Uterus (tissue), 2 donors: Measurements from ENCODE around the gene LOXL1.

Experiments
- POLR2A ChIP-seq, 2 donors: fragments of 450-650 bp; IDR thresholded peaks; one replicate each; pipeline ENCODE4 v1.6.1; 2016; ENCODE audit warnings: antibody characterized with exemption in 2 of 2, mild to moderate bottlenecking in 1 of 2, moderate library complexity in 1 of 2
- TF ChIP-seq, protein P1 (sequence below), 4 experiments: fragments of 200-600 bp in 2 of 4; fragments of 450-650 bp in 2 of 4; sonication (generic) in 2 of 4; IDR thresholded peaks; one replicate each; pipeline ENCODE4 v1.5.1; 2016 to 2019; ENCODE audit warnings: antibody characterized with exemption in 4 of 4, mild to moderate bottlenecking in 2 of 4, moderate library complexity in 1 of 4

DNA sequence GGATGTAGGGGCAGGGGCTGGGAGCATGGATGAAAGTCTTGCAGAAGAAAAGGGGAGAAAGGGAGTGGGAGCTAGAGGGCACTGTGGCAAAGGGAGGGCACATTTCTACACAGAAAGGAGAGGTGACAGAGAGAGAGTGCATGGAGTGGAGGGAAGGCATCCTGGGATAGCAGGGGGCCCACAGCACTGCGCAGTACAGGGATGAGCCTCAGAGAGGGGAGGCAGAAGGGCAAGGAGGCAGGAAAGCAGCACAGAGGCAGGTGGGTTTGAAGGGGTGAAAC lies 60.5 kb downstream of the LOXL1 start:
- TF ChIP-seq, protein P1, sequence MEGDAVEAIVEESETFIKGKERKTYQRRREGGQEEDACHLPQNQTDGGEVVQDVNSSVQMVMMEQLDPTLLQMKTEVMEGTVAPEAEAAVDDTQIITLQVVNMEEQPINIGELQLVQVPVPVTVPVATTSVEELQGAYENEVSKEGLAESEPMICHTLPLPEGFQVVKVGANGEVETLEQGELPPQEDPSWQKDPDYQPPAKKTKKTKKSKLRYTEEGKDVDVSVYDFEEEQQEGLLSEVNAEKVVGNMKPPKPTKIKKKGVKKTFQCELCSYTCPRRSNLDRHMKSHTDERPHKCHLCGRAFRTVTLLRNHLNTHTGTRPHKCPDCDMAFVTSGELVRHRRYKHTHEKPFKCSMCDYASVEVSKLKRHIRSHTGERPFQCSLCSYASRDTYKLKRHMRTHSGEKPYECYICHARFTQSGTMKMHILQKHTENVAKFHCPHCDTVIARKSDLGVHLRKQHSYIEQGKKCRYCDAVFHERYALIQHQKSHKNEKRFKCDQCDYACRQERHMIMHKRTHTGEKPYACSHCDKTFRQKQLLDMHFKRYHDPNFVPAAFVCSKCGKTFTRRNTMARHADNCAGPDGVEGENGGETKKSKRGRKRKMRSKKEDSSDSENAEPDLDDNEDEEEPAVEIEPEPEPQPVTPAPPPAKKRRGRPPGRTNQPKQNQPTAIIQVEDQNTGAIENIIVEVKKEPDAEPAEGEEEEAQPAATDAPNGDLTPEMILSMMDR (IDR thresholded peaks at IDR 0.05): no peak
- no peak for TF ChIP-seq POLR2A (IDR thresholded peaks at IDR 0.05)
